ENCODE data around the gene MYLIP.

GRCh38 chr6:16124198-16125180 lies 4.4 kb upstream of the MYLIP start:
- no peak for TF ChIP-seq SUZ12 (IDR thresholded peaks at IDR 0.05)
- TF ChIP-seq ARNT (IDR thresholded peaks at IDR 0.05), result no peak
- no peak for TF ChIP-seq FOXK2 (IDR thresholded peaks at IDR 0.05)
- no peak for TF ChIP-seq BHLHE40 (IDR thresholded peaks at IDR 0.05; ENCODE audit: borderline replicate concordance)
